Inflammatory macrophage treated with lipopolysaccharide for 1 hour (primary cell): ENCODE data around the gene DLL4.
A peak's percentile ranks its signal among the peaks of the same experiment; 100 is the strongest.

ENCODE experiments used
- DNase-seq, 2 donors: peaks; one replicate each; pipeline ENCODE4 v3.0.0-alpha.2; 2020 to 2022

DLL4 gene

DNA sequence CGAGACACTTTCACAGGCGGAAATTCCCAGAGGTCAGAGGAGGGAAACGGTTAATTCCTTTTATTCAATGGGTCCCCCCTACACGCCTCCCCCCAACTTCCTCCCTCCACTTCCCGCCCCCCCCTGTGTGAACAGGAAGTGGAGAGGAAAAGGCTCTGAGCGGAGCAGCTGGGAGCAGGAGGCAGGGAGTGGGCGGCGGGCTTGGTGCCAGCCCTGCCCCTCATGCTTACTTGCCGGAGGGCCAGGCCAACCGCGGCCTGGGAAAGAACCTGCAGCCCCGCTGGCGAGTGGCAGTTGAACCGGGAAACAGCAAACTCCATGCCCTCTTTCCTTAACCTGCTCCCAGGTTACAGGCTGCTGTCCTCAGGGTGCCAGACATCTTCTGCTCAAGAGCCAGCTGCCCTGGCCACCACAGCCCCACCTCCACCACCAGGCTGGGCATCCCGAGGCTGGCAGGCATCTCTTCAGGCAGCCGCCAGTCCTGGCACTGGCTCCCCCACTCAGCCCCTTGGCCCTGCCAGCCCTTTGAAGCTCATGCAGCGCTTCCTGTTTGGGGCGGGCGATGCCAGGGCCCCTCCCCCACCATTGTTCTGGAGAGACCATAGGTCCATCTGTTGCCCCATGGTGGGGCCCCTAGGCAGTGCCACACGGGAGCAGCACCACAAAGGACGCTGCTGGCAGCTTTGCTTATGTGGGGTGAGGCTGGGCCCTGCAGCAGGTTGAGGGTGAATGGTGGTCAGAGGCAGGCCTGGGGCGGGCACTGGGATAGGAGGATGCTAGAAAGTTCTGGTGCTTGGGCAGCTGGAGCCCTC is 21.9 kb upstream of the DLL4 start:
- peak; percentile 40 to 79 for DNase-seq

- no peak for DNase-seq
These were observed 21.0 kb upstream of the DLL4 start for GRCh38 chr15:40908095-40908494.

- DNase-seq: peak; percentile 71 to 87
These were observed 19.2 kb upstream of the DLL4 start for GRCh38 chr15:40909662-40910630.

- DNase-seq: no peak
These were observed 18.0 kb upstream of the DLL4 start for GRCh38 chr15:40911141-40911540.

- DNase-seq: no peak
These were observed 17.4 kb upstream of the DLL4 start for GRCh38 chr15:40911693-40912092.

DNA sequence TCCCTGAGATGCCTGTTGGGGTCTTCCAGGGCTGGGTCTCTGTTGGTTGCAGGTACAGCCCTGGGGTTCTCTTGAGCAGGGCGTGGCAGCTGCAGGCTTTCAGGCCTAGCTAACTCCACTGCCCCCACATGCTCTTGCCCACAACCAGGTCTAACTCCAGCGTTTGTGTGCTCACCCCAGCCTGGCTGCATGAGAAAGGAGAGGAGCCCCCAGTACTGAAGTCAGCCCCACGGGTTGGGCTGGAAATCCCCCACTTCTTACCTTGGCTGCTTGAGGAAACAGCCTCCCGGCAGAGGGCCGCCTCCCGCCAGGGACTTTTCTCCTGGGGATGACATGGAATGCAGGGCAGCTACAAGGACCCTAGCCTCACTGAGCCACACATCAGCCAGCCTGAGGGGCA is 16.7 kb upstream of the DLL4 start:
- peak in 1 of 2 donors; percentile 45 for DNase-seq

DNA sequence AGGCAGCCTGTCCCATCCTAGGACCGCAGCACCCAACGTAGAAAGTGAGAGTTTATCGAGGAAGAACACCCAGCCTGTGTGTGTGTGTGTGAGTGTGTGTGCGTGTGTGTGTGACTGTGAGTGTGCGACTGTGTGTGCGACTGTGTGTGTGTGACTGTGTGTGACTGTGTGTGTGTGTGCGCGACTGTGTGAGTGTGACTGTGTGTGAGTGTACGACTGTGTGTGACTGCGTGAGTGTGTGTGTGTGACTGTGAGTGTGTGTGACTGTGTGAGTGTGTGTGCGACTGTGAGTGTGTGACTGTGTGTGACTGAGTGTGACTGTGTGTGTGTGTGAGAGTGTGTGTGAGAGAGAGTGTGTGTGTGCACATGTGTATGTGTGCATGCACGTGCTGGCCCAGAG is 15.1 kb upstream of the DLL4 start:
- DNase-seq: no peak

DNA sequence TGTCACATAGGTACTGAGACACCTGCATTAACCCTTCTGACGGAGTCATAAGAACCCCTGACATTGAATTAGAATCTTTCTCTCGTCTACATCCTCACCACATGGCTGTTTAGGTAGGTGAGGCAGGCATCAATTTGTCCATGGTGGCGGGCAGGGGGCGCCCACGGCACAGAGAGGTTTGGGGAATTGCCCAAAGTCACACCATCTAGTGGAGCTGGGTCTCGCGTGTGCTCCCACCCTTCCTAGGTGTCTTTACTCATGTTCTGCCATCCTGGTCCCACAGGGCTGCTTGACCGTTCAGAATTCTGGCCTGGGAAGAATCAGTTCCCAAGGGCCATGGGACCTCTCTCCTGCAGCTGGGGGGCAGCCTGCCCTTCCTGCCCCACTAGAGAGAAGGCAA is 14.7 kb upstream of the DLL4 start:
- DNase-seq: no peak

DNA sequence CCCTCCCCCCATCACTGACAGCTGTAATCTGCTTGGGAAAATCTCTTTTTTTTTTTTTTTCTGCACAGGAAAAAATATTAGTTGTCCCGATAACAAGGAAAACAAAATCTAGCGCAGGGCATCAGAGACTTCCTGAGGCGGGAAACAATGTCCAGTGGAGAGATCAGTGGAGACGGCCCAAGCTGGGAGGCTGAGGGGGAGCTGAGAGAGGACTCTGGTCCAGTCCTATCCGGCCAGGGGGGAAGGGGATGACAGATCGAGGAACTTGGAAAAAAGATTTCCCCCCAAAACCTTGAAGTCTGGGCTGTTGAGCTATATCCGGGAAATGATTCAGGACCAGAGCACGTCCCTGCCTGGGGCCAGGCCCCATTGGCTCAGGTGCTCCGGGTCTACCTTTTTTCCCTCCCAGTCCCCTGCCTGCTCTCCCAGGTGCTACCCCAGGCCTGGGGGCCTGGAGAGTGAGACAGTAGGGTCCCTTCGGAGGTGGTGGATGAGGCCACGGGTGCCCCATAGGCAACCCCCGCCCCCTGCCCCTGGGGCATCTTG is 14.0 kb upstream of the DLL4 start:
- DNase-seq: no peak

GRCh38 chr15:40915679-40916078 is 13.5 kb upstream of the DLL4 start:
- DNase-seq: no peak

DNA sequence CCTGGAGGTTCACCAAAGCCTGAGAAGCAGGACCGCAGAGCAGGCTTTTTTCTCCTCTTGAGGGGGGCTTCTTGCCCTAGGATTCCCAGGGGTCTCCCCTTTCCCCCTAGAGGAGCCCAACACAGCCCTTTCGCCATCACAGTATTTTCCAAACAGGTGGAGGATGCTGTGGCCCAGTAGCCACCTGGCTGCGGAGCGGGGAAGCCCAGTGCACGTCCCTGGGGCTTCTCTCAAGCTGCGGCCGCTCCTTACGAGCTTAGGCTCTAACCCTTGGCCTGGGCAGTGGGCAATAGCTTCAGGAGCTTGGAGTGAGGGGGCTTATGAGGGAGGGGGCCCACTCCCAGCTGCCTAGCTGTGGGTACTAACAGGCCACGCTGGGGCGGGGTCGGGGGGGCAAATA is 11.6 kb upstream of the DLL4 start:
- no peak for DNase-seq

- no peak for DNase-seq
These were observed 10.9 kb upstream of the DLL4 start for GRCh38 chr15:40918146-40918798.

- DNase-seq: no peak
These were observed 10.2 kb upstream of the DLL4 start for GRCh38 chr15:40918799-40919392.

GRCh38 chr15:40921949-40922607 is 7.1 kb upstream of the DLL4 start:
- no peak for DNase-seq

DNA sequence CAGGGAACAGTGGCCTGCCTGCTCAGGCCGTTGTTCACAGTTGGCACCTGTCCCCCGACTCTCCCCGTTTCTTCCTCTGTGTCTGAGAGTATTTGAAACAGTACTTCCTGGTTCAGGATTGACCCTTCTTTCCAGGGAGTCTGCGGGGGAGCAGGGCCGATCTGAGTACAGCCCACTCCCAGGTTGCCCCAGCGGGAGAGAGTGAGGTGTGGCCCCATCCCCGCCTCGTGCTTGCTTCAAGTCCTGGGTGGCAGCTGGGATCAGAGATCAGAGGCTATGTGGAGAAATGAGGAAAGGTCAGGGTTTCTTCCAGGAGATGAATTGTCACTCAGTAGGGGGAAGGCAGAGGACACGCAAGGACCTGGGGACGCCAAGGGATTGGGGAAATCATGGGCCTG is 6.5 kb upstream of the DLL4 start:
- DNase-seq: no peak

DNA sequence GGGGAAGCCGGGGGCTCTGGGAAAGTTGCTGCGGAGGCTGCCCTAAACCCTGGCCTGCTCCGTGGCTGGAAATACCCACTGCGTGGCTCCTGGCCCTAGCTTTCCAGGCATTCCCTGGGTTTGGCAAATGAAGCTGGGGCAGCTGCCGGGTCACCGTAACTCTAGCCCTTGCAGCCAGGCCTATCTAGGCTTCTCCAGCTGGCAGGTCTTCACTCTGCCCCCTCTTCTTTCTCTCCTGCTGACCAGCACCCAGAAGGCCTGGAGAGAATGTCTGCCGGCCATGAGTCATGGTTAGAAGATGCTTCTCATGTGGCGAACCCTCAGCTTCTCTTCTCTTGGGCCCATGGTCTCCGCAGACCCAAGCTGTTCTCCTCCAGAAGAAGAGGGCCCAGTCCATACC is 5.6 kb upstream of the DLL4 start:
- no peak for DNase-seq

- DNase-seq: no peak
These were observed 3.7 kb upstream of the DLL4 start for GRCh38 chr15:40925495-40925862.

GRCh38 chr15:40925863-40926658 is 3.1 kb upstream of the DLL4 start:
- DNase-seq: no peak

DNA sequence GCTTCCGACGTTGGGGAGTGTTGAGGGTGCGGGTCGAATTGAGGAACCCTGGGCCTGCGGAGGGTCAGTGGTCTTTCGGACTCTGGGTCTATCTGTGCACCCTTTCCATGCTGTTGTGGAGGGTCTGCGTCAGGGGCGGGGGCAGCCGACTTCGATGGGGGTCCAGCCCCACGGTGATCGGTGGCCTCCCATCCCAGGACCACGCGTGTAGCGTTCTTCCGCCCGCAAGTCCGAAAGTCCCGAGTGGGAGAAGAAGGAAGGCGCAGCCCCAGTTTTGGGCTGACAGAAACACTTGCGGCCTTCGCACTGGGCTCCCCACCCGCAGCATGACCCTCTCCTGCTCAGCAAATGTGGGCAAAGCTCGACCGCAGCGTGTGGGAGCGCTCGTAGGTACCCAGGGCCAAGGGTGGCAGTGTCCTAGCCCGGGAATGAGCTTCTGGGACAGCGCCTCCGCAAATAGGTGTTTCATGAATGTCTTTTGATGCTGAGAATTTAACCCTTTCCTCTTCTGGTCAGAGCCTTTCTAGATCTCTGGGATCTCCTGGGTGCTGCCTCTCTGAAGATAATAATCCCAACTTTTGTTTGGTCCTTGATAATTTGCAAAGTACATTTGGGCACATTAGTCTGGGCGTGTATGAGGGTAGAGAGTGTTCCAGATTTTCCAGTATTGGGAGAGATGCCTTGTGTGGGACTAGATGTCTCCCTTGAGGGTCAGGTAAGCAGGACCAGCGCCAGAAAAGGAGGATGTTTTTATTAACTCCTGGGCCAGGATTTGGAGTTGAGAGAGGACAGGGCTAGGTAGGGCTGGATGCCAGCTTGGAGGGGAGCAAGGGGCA is 2.3 kb upstream of the DLL4 start:
- DNase-seq: no peak

DNA sequence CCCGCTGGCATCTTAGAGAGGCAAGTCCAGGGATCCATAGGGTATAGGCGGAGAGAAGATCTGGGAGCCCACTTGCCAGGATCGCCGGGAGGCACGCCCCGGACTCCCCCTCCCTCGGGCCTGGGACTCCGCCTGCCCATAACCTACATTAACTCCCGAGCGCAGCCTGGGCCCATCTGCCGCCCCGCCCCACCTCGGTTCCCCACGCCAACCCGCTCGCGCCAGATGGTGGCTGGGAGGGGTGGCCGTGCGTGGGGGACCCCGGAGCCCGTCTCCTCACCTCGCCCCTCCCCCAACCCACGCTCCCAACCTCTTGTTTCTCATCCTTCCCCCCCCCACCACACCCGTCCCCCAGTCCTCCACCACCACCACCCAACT is 1.7 kb upstream of the DLL4 start:
- DNase-seq: no peak
